GM18519 (cell line): ENCODE measurements around the gene DNAAF5.

ENCODE experiments used
- ATAC-seq: cut with Tn5 transposase; IDR thresholded peaks from one replicate; pipeline ENCODE4 v1.9.1; 2021; ENCODE audit warnings: mild to moderate bottlenecking, moderate library complexity; ENCODE audit not compliant: unreplicated experiment, low FRiP score

DNAAF5 gene

DNA sequence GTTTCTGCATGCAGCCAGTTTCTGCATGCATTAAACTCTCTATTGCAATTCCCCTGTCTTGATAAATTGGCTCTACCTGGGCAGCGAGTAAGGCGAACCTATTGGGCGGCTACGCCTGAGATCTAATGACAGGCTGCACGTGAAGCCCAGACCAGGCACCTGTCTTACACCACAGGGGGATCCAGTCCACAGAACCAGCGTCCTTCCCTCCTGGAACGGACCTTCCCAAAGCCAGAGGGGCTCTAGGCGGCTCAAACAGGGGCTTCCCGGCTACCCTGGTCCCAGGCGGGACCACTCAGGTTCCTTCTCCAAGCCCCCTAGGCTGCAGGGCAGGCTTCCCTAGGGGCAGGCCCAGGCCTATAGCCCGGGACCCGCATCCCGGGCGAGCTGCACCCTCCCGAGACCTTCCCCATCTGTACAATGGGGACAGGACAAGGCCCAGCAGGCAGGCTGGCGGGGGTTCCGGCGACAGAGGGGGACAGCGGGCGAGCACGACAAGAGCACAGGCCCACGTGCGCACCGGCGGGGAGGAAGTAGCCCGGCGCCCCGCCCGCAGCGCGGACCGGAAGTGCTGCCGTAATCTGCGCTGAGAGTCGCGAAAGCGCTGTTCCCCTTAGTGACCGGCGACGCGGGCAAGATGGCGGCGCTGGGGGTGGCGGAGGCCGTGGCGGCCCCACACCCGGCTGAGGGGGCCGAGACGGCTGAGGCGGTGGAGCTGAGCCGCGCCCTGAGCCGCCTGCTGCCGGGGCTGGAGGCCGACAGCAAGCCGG is at the start of gene DNAAF5:
TSS of gene DNAAF5 (plus strand) at position 616 of the 770 bp plus-strand sequence. CDS start at position 638, 22 bp downstream.
- peak; percentile 71 for ATAC-seq

- no peak for ATAC-seq
These were observed 49.5 kb upstream of the DNAAF5 start for GRCh38 chr7:676972-677385.

GRCh38 chr7:680411-681127 is 45.9 kb upstream of the DNAAF5 start:
- ATAC-seq: no peak

GRCh38 chr7:681551-682307 is 44.8 kb upstream of the DNAAF5 start:
- ATAC-seq: no peak

- ATAC-seq: no peak
These were observed 43.7 kb upstream of the DNAAF5 start for GRCh38 chr7:682810-683209.

DNA sequence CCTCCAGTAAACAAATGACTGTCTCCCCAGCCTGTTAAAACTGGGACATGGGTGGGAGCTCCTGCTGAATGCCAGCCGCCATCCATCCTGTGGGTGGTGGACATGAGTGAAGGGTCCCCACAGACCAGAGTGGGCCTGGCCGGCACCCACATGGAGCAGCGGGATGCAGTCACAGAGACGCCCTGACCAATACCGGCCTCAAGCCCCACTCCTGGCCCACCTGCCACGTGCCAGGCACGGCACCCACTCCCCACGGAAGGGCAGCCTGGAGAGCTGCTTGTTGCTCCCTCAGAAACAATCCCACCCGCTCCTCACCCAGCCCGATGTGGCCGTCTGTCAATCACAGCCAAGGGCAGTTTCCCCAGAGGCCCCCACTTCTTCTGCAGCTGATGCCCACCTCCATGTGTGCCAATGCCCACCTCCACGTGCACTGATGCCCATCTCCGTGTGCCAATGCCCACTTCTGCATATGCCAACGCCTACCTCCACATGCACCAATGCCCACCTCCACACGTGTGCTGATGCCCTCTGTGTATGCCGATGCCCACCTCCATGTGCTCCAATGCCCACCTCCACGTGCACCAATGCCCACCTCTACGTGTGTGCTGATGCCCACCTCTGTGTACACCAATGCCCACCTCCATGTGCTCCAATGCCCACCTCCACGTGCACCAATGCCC is 42.8 kb upstream of the DNAAF5 start:
- no peak for ATAC-seq

- ATAC-seq: no peak
These were observed 42.1 kb upstream of the DNAAF5 start for GRCh38 chr7:684416-684815.

GRCh38 chr7:685540-685939 is 41.0 kb upstream of the DNAAF5 start:
- no peak for ATAC-seq

DNA sequence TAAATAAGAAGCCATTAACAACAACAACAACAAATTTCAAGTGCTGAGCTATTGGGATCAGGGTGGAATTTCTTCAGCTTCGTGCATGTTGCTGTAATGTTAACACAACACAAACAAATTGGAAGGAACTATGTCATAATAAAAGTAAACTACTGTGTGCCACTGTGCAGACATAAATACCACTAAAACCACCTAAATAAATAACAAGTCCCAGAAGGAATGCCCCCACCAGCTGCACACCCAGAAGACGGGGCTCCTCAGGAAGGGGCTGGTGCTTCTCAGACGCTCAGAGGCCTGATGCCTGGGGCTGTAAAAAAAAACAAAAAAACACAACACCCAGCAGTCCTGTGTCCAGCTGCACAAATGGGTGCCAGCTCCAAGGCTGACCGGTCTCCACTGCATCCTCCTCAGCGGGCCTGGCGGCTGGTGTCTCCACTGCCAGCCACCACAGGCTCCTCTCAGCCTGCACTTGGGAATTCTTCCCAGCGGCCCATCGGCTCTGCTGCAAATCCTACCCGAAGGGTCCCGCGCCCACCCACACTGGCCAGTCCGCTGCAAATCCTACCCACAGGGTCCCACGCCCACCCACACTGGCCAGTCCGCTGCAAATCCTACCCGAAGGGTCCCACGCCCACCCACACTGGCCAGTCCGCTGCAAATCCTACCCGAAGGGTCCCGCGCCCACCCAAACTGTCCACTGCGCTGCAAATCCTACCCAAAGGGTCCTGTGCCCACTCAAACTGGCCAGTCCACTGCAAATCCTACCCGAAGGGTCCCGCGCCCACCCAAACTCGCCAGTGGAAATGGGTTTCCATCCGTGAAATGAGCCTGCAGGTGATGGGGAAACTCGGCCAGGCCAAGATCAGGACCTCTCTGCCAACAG is 35.8 kb upstream of the DNAAF5 start:
- no peak for ATAC-seq

DNA sequence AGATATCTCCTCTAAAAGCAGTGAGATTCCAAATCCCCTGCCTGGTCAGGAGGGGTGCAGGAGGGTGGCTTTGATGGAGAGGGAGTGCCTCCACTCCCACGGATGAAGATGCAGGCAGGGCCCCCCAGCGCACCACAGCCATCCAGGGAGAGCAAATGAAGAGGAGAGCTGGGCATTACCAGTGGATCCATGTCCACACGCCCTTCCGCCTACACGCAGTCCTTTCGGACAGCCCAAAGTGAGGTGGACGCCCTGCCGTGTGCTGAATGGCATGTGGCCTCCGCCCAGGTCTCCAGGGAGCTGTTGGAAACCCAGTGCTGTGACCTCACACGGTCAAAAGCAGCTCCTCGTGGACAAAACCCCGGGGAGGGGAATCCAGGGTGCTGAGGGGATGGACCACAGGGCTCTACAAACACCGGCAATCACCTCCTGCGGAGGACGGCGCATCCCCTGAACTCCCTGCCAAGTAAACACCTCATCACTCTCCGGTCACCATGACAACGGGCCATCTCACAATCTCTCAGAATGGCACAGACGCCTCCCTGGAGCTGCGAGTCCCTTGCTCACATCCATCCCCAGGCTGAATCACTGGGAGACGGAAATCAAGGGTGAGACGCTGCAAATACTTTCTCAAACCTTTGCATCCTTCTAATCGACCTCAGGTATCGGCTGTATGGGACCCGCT is 35.0 kb upstream of the DNAAF5 start:
- ATAC-seq: no peak

DNA sequence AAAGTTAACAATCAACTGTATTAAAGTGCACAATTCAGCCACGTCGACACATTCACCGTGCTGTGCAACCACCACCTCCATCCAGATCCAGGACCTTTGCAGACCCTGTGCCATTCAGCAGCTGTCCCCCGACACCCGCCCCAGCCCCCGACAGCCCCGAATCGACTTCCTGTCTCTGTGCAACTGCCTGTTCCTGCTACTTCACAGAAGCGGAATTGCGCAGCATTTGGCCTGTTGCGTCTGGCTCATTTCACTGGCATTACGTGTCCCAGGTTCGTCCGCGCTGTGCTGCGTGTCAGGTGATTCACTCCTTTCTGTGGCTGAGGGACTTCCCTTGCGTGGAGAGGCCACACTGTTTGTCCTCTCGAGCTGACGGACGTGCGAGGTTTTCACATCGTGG is 33.2 kb upstream of the DNAAF5 start:
- ATAC-seq: no peak

DNA sequence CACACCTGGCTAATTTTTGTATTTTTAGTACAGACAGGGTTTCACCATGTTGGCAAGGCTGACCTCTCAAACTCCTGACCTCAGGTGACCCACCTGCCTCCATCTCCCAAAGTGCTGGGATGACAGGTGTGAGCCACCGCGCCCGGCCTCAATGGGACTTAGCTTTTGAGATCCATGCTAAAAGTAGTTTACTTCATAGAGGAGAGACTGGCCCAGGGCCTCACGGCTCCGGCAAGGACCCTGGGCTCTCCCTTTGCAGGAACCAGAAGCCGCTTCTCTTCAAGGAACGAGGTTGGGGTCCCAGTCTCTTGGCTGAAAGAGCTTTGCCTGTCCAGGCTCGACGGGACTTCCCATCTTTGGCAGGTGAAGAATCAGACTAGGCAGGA is 30.1 kb upstream of the DNAAF5 start:
- no peak for ATAC-seq

- no peak for ATAC-seq
These were observed 29.5 kb upstream of the DNAAF5 start for GRCh38 chr7:696812-697551.

GRCh38 chr7:698515-699475 is 27.7 kb upstream of the DNAAF5 start:
- ATAC-seq: no peak

DNA sequence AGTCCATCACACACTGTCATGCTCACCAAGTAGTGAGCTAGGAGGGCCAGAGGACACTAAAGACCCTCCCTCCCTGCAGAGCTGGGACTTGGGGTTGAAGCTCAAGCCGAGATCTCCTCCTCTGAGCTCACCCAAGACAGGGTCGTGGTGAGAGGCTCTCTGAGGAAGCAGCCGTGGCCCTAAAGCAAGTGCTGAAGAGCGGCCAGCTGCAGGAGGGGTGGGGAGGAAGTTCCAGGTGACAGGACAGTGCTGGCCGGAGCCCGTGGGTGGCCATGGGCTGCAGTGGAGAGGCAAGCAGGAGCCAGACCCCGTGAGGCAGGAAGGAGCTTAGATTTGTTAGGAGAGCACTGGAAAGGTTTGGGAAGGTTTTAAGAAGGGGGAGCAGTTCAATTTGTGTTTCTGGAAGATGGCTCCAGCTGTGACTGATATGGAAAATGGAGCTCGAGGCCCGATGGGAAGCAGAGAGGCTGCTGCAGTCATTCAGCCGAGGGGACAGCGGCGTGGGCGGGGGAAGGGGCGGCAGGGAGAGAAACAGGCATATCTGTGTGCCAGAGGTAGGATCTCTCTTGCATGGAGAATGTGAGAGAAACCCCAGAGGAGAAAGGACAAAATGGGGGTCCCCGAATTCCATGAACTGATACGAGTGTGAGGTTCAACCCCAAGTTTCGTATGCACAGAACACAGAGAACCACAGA is 26.9 kb upstream of the DNAAF5 start:
- no peak for ATAC-seq

- ATAC-seq: no peak
These were observed 25.3 kb upstream of the DNAAF5 start for GRCh38 chr7:701086-701671.
